ENCODE results near the gene TEX13D. TPM values are rescaled to one million over a fixed set of nuclear protein-coding genes. Genes with fewer than 3 reads are reported as not detected.
"Not testable (repeated sequence)": the region's sequence is repeated elsewhere in the genome, so short reads cannot be mapped to it uniquely, and the experiment has no call there.

TEX13D gene
- total and polyA plus RNA-seq, 2 of the 8 experiments (the other 6 are each of a cell fraction or from before 2014, with no cell fraction given), result 0.03 to 0.07 TPM

GRCh38 chrX:124293810-124294209 lies 38.6 kb upstream of the TEX13D start:
- H3K18ac ChIP-seq (ENCODE audit: extremely low read depth, low read length), result no peak overlapping the region
- H2BK5ac ChIP-seq (ENCODE audit: low read depth, low read length), result no peak overlapping the region
- no peak overlapping the region for H3K4me2 ChIP-seq (ENCODE audit: insufficient read depth in 1 of 2, low read depth in 2 of 2, low read length in 2 of 2)
- H3K79me1 ChIP-seq (ENCODE audit: low read depth, low read length), result no peaks in the 10 kb centered on the region
- no peaks in the 10 kb centered on the region for H3K4me1 ChIP-seq (replicated peaks in 1 of 4; ENCODE audit: control insufficient read depth in 3 of 4, insufficient read depth in 4 of 4, low read length in 3 of 4)
- POLR2A ChIA-PET (ENCODE audit: partially characterized antibody), result no interaction called here
- H3K56ac ChIP-seq (replicated peaks; ENCODE audit: insufficient read length, low read depth, low read length), result no peak overlapping the region
- no peak overlapping the region for H2BK20ac ChIP-seq (ENCODE audit: low read length)
- no peak overlapping the region for H4K91ac ChIP-seq (replicated peaks; ENCODE audit: insufficient read length, low read length)
- H3K79me2 ChIP-seq (ENCODE audit: control insufficient read depth in 1 of 2, insufficient read depth in 2 of 2, low read length in 2 of 2), result no peaks in the 10 kb centered on the region
- no peak overlapping the region for H3K4ac ChIP-seq (replicated peaks; ENCODE audit: insufficient read length, low read depth, low read length)
- H3K23me2 ChIP-seq (ENCODE audit: low read depth, low read length), result no peaks in the 10 kb centered on the region
- no peak overlapping the region for H2AK5ac ChIP-seq (ENCODE audit: low read depth, low read length)
- H2BK12ac ChIP-seq (ENCODE audit: low read depth, low read length), result no peak overlapping the region
- H3K9ac ChIP-seq (replicated peaks in 1 of 4; ENCODE audit: extremely low read depth in 1 of 4, low read depth in 3 of 4, low read length in 3 of 4), result no peak overlapping the region
- no peaks in the 10 kb centered on the region for H3K9me3 ChIP-seq (ENCODE audit: insufficient read depth in 2 of 2, low read depth in 1 of 2, low read length in 1 of 2)
- peak; percentile 7 for FAIRE-seq
- no peaks in the 10 kb centered on the region for H3K36me3 ChIP-seq (ENCODE audit: control insufficient read depth in 2 of 4, insufficient read depth in 4 of 4, low read length in 3 of 4)
- H4K20me1 ChIP-seq (replicated peaks in 1 of 2; ENCODE audit: control insufficient read depth in 1 of 2, insufficient read depth in 2 of 2, low read length in 2 of 2), result no peaks in the 10 kb centered on the region
- H2BK120ac ChIP-seq (replicated peaks; ENCODE audit: low read depth, low read length), result no peak overlapping the region
- no peak overlapping the region for H4K8ac ChIP-seq (ENCODE audit: extremely low read depth, insufficient read depth, low read length)
- no peak overlapping the region for H4K5ac ChIP-seq (ENCODE audit: insufficient read length, low read depth, low read length)
- CTCF ChIA-PET (ENCODE audit: partially characterized antibody), result no interaction called here
- H2AFZ ChIP-seq (ENCODE audit: low read length), result no peak overlapping the region
- H3K27me3 ChIP-seq (replicated peaks in 1 of 4; ENCODE audit: control insufficient read depth in 3 of 4, extremely low read depth in 1 of 4, insufficient read depth in 3 of 4, low read length in 3 of 4), result no peaks in the 10 kb centered on the region
- H3K14ac ChIP-seq (ENCODE audit: insufficient read length), result no peak overlapping the region
- no peak overlapping the region for H2BK15ac ChIP-seq (ENCODE audit: low read length)
- DNase-seq (ENCODE audit: low read depth in 1 of 2, low spot score in 2 of 2), result no peak
- TF ChIP-seq YY1 (IDR thresholded peaks at IDR 0.05; ENCODE audit: low read depth, low read length) (no peak), RXRA (IDR thresholded peaks at IDR 0.05; ENCODE audit: insufficient read depth, low read depth, low read length) (no peak), MAX (IDR thresholded peaks at IDR 0.05) (no peak)
- H3K27ac ChIP-seq (ENCODE audit: low read depth, low read length), result no peak overlapping the region
- H3K23ac ChIP-seq (ENCODE audit: insufficient read length), result no peak overlapping the region
- no peak overlapping the region for H3K4me3 ChIP-seq (ENCODE audit: extremely low read depth in 1 of 4, insufficient read depth in 2 of 4, low read depth in 3 of 4, low read length in 4 of 4)

- H2BK20ac ChIP-seq (ENCODE audit: low read length); H3K36me3 ChIP-seq (ENCODE audit: control insufficient read depth in 2 of 4, insufficient read depth in 4 of 4, low read length in 3 of 4); H2AK5ac ChIP-seq (ENCODE audit: low read depth, low read length); H3K79me1 ChIP-seq (ENCODE audit: low read depth, low read length); DNase-seq (ENCODE audit: low read depth in 1 of 2, low spot score in 2 of 2); H2BK120ac ChIP-seq (replicated peaks; ENCODE audit: low read depth, low read length); H3K9ac ChIP-seq (replicated peaks in 1 of 4; ENCODE audit: extremely low read depth in 1 of 4, low read depth in 3 of 4, low read length in 3 of 4); H3K23me2 ChIP-seq (ENCODE audit: low read depth, low read length); H4K8ac ChIP-seq (ENCODE audit: extremely low read depth, insufficient read depth, low read length); H3K4me2 ChIP-seq (ENCODE audit: insufficient read depth in 1 of 2, low read depth in 2 of 2, low read length in 2 of 2); H2BK12ac ChIP-seq (ENCODE audit: low read depth, low read length); H3K79me2 ChIP-seq (ENCODE audit: control insufficient read depth in 1 of 2, insufficient read depth in 2 of 2, low read length in 2 of 2); H3K4me3 ChIP-seq (ENCODE audit: extremely low read depth in 1 of 4, insufficient read depth in 2 of 4, low read depth in 3 of 4, low read length in 4 of 4); H3K14ac ChIP-seq (ENCODE audit: insufficient read length); H3K4me1 ChIP-seq (replicated peaks in 1 of 4; ENCODE audit: control insufficient read depth in 3 of 4, insufficient read depth in 4 of 4, low read length in 3 of 4); FAIRE-seq; H3K4ac ChIP-seq (replicated peaks; ENCODE audit: insufficient read length, low read depth, low read length); H3K9me3 ChIP-seq (ENCODE audit: insufficient read depth in 2 of 2, low read depth in 1 of 2, low read length in 1 of 2); H4K20me1 ChIP-seq (replicated peaks in 1 of 2; ENCODE audit: control insufficient read depth in 1 of 2, insufficient read depth in 2 of 2, low read length in 2 of 2); H3K56ac ChIP-seq (replicated peaks; ENCODE audit: insufficient read length, low read depth, low read length); H2BK15ac ChIP-seq (ENCODE audit: low read length); H4K91ac ChIP-seq (replicated peaks; ENCODE audit: insufficient read length, low read length); CTCF ChIA-PET (ENCODE audit: partially characterized antibody); H3K27ac ChIP-seq (ENCODE audit: low read depth, low read length); H2AFZ ChIP-seq (ENCODE audit: low read length); H3K27me3 ChIP-seq (replicated peaks in 1 of 4; ENCODE audit: control insufficient read depth in 3 of 4, extremely low read depth in 1 of 4, insufficient read depth in 3 of 4, low read length in 3 of 4); H4K5ac ChIP-seq (ENCODE audit: insufficient read length, low read depth, low read length); POLR2A ChIA-PET (ENCODE audit: partially characterized antibody); H3K18ac ChIP-seq (ENCODE audit: extremely low read depth, low read length); H3K23ac ChIP-seq (ENCODE audit: insufficient read length); H2BK5ac ChIP-seq (ENCODE audit: low read depth, low read length): not testable (repeated sequence)
- 94% methylated on average over 4 of the region's 4 CpGs; no CpG with 5 or more reads in 1 of the 2 experiments for WGBS, 2 experiments (ENCODE audit: extremely low coverage in 1 of 2, insufficient coverage in 1 of 2, insufficient read length in 1 of 2, insufficient replicate concordance in 2 of 2, low coverage in 1 of 2, low lambda C conversion rate in 2 of 2, missing lambda C conversion rate in 1 of 2)
Measured at GRCh38 chrX:124299323-124299722, 33.1 kb upstream of the TEX13D start.
